ENCODE data around the gene MBP.
"Not testable (repeated sequence)": the region's sequence is repeated elsewhere in the genome, so short reads cannot be mapped to it uniquely, and the experiment has no call there.

The MBP gene

GRCh38 chr18:77021075-77021474 lies 111.5 kb downstream of the MBP start:
- no peak for DNase-seq

- DNase-seq = no peak
Measured at GRCh38 chr18:77020561-77020960, 112.0 kb downstream of the MBP start.

- DNase-seq = no peak
Measured at GRCh38 chr18:77019641-77020040, 112.9 kb downstream of the MBP start.

DNA sequence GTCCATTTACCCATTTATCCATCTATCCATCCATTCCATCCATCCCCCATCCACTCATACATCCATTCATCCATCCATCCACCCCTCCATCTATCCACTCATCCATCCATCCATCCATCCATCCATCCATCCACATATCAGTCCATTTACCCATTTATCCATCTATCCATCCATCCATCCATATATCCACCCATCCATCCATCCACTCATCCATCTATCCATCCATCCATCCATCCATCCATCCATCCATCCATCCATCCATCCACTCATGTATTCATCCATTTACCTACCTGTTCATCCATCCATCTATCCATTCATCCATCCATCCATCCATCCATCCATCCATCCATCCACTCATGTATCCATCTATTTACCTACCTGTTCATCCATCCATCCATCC lies 113.9 kb downstream of the MBP start:
- DNase-seq = not testable (repeated sequence)

- no peak for DNase-seq
Measured at GRCh38 chr18:77017355-77017754, 115.2 kb downstream of the MBP start.

- no peak for DNase-seq
Measured at GRCh38 chr18:77016936-77017335, 115.6 kb downstream of the MBP start.

DNA sequence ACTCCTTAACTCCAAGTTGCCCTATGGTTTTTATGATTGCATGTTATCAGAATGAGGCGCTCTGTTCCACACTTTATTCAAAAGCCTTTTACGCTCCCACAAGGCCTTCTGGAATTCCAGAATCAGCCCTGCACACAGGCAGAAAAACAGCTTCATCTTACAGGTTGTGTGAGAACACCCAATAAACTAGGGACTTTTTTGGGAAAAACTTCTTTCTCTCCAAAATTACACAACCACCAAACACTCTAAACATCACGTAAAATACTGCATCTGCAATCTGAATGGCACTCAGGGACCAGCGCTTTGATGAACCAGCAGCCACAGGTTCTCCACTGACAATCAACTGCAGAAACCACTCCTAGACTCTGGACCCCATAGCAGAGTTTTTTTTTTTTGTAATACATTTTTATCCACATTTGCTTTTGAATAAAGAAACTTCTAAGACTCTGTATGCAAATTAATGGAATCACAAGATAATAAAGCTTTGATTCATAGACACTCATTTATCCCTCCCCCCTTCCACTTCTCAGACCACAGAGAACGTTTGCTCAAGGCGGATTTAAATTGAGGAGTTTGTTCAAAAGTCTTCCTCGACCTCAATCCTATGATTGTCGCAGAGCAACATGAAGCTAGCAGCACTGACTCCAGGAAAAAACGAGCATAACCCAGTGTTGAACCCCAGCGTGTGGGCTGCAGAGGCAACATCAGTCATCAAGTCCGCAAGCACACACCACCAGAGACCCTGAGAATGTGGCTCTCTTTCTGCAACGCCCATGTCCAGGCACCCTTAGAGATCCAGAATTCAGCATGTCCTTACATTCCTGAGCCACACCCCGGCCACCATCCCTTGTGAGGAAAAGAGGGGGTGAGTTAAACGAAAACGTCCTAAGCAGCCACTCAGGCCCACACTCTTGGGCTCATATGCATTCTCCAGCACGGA lies 116.5 kb downstream of the MBP start:
- no peak for DNase-seq

DNA sequence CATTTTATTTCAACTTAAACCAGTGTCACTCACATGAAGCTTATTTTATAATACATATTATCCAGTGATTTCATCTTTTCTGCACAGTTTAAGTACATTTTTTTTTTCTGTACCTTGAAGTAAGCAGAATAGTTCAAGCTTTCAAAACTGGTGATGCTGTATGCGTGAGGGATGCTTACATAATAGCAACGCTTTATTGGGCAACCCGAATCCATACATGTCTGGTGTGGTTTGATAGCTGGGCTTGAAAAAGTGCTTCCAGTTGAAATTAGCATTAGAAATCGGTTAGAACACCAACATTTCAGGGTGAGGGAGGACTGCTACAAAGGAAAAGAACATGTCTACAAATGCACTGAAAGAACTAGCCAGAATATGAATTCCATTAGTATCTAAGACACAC lies 117.4 kb downstream of the MBP start:
- no peak for DNase-seq

- no peak for DNase-seq
Measured at GRCh38 chr18:77014538-77014937, 118.0 kb downstream of the MBP start.

DNA sequence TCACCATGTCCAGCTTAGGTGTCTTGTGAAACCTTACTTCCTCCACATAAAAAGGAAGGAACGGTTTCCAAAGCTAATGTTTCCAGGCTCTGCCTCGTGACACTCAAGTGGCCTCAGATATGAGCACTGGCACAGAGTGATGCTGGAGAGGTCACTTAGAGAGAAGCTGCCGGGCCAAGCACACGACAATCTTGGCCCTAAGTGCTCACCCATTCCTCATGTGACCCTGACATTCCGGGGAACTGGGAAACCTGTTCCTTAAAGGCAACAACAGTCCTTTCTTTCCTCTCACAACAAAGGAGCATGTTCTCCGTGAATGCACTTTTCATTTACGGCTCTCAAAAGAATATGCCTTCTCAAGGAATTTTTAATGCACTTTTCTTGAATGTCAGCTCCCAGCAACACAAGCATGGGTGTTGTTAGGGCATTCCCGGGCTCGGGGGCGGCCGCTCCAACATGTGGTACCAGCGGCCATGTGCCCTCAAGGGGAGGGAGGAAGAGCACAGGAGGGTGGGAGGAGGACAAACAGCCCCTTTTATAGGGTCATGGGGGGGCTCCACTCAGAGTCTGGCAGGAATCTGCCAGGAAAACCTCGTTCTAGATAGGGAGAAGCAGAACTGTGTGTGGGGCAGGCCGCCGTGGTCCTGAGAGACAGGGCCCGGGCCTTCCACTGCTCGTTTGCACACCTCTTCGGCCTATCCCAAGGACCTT lies 118.6 kb downstream of the MBP start:
- no peak for DNase-seq

- DNase-seq = no peak
Measured at GRCh38 chr18:77012806-77013541, 119.6 kb downstream of the MBP start.

- no peak for DNase-seq
Measured at GRCh38 chr18:77012120-77012519, 120.5 kb downstream of the MBP start.

GRCh38 chr18:77009675-77010074 lies 122.9 kb downstream of the MBP start:
- no peak for DNase-seq

DNA sequence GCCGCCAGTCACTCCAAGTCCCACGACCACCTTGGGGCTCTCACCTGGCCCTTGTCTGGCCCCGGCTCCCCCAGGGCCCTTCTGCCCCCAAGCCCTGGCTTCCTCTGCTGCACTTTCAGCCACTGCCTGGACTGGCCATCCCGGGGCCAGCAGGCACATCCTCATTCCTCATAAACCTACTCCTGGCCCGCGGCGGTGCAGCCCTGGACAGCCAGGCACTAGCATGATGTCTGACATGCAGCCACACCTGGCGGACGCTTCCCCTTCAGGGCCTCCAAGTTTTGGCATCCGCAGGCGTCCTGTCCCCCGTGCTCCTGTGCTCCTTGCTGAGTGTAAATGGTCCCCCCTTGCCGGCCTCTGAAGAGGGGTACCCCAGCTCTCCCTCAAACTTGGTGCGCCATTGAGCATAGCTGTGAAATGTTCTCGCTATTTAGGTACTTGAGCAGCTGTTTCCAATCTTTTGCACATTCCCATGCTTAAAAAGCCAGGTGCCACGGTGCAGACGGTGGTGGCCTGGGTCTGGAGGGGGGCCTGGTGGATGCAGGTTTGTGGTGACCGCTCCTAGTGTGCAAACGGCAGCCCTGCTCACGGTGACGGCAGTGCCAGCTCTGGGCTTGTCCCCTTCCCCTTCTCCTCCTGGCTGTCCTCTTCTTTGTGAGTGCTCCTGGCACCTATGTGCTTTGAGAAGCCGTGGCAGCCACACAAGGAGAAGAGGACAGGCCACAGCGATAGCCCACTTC lies 123.8 kb downstream of the MBP start:
- DNase-seq = no peak

- no peak for DNase-seq
Measured at GRCh38 chr18:77008006-77008405, 124.6 kb downstream of the MBP start.

- DNase-seq = no peak
Measured at GRCh38 chr18:77007251-77007650, 125.3 kb downstream of the MBP start.

GRCh38 chr18:77006305-77007175 lies 126.0 kb downstream of the MBP start:
- DNase-seq = no peak

GRCh38 chr18:77005651-77006195 lies 126.9 kb downstream of the MBP start:
- DNase-seq = no peak

- DNase-seq = no peak
Measured at GRCh38 chr18:77004555-77005380, 127.8 kb downstream of the MBP start.

DNA sequence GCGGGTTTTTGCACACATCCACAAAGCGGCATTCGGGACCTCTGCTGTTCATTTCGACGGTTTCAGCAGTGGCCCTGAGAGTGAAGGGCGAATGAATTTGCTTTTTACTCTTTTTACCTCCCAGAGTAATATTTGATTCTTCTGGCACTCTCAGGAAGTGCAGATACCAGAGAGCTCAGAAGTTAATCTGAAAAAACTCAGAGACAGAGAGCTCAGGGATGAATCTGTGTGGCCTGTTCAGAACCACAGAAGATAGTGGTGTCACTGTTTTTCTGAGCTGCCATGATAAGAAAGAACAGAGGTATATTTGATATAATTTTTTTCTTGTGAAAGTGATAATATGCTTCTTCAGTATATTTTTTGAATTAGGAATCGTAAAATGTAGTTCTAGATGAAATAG lies 129.3 kb downstream of the MBP start:
- DNase-seq = no peak

- no peak for DNase-seq
Measured at GRCh38 chr18:77002496-77002895, 130.1 kb downstream of the MBP start.
